ENCODE results near the gene ELAC1. TPM values are rescaled to one million over a fixed set of nuclear protein-coding genes. Genes with fewer than 3 reads are reported as not detected.

ELAC1 gene
- total RNA-seq, 1 experiment from 2014 or later = 4.0 TPM

DNA sequence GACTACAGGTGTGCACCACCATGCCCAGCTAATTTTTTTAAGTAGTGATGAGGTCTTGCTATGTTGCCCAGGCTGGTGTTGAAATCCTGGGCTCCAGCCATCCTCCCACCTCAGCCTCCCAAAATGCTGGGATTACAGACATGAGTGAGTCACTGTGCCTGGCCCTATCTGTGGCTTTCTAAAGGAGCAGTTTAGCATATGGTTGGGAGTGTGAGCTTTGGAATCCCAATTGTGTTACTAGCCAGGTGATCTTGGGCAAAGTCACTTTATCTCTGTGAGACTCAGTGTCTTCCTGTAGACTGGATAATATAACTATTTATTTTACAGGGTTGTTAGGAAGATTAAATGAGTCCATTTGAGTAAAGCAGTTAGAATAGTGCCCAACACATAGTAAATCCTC lies 42.4 kb downstream of the ELAC1 start:
- no peaks in the 10 kb centered on the region; the same call in 1 of the 2 replicates for H3K27me3 Mint-ChIP-seq (ENCODE audit: low read depth)
- DNase-seq (ENCODE audit: low spot score) (no peak), ATAC-seq (no peak)
- no peak overlapping the region for H3K27ac Mint-ChIP-seq
- ChIA-PET CTCF (no interaction called here), POLR2A (interaction anchor here (0.6 kb wide), 1 partner anchor 20 kb away, joined by 3 read pairs; the partner anchor contains the start of gene SMAD4)
- H3K4me1 Mint-ChIP-seq = peaks cover 11% of the 10 kb centered on the region; the same call in 1 of the 2 replicates
- no peak overlapping the region for H3K4me3 Mint-ChIP-seq
- TF ChIP-seq, protein P1, sequence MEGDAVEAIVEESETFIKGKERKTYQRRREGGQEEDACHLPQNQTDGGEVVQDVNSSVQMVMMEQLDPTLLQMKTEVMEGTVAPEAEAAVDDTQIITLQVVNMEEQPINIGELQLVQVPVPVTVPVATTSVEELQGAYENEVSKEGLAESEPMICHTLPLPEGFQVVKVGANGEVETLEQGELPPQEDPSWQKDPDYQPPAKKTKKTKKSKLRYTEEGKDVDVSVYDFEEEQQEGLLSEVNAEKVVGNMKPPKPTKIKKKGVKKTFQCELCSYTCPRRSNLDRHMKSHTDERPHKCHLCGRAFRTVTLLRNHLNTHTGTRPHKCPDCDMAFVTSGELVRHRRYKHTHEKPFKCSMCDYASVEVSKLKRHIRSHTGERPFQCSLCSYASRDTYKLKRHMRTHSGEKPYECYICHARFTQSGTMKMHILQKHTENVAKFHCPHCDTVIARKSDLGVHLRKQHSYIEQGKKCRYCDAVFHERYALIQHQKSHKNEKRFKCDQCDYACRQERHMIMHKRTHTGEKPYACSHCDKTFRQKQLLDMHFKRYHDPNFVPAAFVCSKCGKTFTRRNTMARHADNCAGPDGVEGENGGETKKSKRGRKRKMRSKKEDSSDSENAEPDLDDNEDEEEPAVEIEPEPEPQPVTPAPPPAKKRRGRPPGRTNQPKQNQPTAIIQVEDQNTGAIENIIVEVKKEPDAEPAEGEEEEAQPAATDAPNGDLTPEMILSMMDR (IDR thresholded peaks at IDR 0.05) = no peak
- TF ChIP-seq CREB1 (CRISPR knock-in tag; IDR thresholded peaks at IDR 0.05) (no peak), TEAD4 (CRISPR knock-in tag; IDR thresholded peaks at IDR 0.05) (no peak), NR1H2 (CRISPR knock-in tag; IDR thresholded peaks at IDR 0.05) (no peak)
- peaks cover 16% of the 10 kb centered on the region for H3K9me3 Mint-ChIP-seq
- H3K36me3 Mint-ChIP-seq = no peaks in the 10 kb centered on the region; the same call in 1 of the 2 replicates

DNA sequence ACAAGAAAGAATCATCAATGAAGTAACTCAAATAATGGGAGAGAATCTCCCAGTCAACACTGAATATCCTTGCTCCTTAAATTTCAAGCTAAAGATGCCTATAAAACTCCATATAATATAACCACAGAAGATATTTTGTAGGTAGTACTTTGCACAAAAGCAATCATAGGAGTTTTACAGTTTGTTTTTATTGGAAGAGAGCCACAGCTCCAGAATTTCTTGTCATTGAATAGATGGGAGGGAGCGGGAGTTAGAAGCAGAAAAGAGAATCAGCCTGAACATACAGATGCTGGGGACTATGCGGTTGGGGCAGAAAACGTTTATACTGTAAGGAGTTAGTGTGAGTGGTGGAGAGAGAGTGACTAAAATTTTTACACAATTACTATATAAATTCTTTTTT lies 43.9 kb downstream of the ELAC1 start:
- CTCF ChIA-PET = no interaction called here
- Mint-ChIP-seq H3K4me1 (peaks cover 9% of the 10 kb centered on the region), H3K36me3 (no peaks in the 10 kb centered on the region; the same call in 1 of the 2 replicates), H3K9me3 (peaks cover 19% of the 10 kb centered on the region), H3K4me3 (no peak overlapping the region), H3K27ac (no peak overlapping the region), H3K27me3 (ENCODE audit: low read depth) (no peaks in the 10 kb centered on the region; the same call in 1 of the 2 replicates)
- TF ChIP-seq TP53 (CRISPR knock-in tag; IDR thresholded peaks at IDR 0.05) = no peak
- no peak for ATAC-seq
- DNase-seq (ENCODE audit: low spot score) = no peak
- POLR2A ChIA-PET = no interaction called here

DNA sequence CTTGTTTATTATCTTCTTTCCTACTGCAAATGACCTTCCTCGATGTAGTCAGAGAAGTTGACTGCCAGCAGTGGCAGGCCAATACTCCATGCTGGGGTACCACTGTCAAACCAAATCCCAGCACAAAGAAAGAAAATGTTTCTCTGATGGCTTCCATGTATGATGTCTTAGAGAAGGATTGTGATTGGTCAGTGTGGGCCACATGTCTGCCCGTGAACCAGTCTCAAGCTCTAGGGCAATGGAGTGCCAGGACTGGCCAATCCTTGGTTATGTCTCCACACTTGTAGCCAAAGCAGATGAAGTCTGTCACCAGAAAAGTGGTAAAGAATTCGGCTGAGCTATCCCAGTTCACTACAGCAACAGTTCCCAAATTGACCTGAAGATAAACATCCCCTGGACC lies 44.6 kb downstream of the ELAC1 start:
- DNase-seq (ENCODE audit: low spot score) = no peak
- CTCF ChIA-PET = no interaction called here
- no peak for ATAC-seq
- Mint-ChIP-seq H3K4me1 (peaks cover 11% of the 10 kb centered on the region), H3K27ac (no peak overlapping the region), H3K9me3 (peaks cover 19% of the 10 kb centered on the region), H3K36me3 (no peaks in the 10 kb centered on the region; the same call in 1 of the 2 replicates), H3K27me3 (ENCODE audit: low read depth) (no peaks in the 10 kb centered on the region; the same call in 1 of the 2 replicates), H3K4me3 (no peak overlapping the region)
- POLR2A ChIA-PET = no interaction called here
- TF ChIP-seq, protein P2, sequence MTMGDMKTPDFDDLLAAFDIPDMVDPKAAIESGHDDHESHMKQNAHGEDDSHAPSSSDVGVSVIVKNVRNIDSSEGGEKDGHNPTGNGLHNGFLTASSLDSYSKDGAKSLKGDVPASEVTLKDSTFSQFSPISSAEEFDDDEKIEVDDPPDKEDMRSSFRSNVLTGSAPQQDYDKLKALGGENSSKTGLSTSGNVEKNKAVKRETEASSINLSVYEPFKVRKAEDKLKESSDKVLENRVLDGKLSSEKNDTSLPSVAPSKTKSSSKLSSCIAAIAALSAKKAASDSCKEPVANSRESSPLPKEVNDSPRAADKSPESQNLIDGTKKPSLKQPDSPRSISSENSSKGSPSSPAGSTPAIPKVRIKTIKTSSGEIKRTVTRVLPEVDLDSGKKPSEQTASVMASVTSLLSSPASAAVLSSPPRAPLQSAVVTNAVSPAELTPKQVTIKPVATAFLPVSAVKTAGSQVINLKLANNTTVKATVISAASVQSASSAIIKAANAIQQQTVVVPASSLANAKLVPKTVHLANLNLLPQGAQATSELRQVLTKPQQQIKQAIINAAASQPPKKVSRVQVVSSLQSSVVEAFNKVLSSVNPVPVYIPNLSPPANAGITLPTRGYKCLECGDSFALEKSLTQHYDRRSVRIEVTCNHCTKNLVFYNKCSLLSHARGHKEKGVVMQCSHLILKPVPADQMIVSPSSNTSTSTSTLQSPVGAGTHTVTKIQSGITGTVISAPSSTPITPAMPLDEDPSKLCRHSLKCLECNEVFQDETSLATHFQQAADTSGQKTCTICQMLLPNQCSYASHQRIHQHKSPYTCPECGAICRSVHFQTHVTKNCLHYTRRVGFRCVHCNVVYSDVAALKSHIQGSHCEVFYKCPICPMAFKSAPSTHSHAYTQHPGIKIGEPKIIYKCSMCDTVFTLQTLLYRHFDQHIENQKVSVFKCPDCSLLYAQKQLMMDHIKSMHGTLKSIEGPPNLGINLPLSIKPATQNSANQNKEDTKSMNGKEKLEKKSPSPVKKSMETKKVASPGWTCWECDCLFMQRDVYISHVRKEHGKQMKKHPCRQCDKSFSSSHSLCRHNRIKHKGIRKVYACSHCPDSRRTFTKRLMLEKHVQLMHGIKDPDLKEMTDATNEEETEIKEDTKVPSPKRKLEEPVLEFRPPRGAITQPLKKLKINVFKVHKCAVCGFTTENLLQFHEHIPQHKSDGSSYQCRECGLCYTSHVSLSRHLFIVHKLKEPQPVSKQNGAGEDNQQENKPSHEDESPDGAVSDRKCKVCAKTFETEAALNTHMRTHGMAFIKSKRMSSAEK (CRISPR knock-in tag; IDR thresholded peaks at IDR 0.05; ENCODE audit: borderline replicate concordance) = no peak
- TF ChIP-seq NR1H2 (CRISPR knock-in tag; IDR thresholded peaks at IDR 0.05) (no peak), ZNF219 (CRISPR knock-in tag; IDR thresholded peaks at IDR 0.05; ENCODE audit: borderline replicate concordance) (no peak), ZNF138 (CRISPR knock-in tag; conservative IDR thresholded peaks at IDR 0.05) (no peak)
- TF ChIP-seq, protein P3, sequence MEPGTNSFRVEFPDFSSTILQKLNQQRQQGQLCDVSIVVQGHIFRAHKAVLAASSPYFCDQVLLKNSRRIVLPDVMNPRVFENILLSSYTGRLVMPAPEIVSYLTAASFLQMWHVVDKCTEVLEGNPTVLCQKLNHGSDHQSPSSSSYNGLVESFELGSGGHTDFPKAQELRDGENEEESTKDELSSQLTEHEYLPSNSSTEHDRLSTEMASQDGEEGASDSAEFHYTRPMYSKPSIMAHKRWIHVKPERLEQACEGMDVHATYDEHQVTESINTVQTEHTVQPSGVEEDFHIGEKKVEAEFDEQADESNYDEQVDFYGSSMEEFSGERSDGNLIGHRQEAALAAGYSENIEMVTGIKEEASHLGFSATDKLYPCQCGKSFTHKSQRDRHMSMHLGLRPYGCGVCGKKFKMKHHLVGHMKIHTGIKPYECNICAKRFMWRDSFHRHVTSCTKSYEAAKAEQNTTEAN (CRISPR knock-in tag; IDR thresholded peaks at IDR 0.05) = no peak
- TF ChIP-seq, protein P4, sequence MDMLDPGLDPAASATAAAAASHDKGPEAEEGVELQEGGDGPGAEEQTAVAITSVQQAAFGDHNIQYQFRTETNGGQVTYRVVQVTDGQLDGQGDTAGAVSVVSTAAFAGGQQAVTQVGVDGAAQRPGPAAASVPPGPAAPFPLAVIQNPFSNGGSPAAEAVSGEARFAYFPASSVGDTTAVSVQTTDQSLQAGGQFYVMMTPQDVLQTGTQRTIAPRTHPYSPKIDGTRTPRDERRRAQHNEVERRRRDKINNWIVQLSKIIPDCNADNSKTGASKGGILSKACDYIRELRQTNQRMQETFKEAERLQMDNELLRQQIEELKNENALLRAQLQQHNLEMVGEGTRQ (CRISPR knock-in tag; IDR thresholded peaks at IDR 0.05) = peak; percentile 38

DNA sequence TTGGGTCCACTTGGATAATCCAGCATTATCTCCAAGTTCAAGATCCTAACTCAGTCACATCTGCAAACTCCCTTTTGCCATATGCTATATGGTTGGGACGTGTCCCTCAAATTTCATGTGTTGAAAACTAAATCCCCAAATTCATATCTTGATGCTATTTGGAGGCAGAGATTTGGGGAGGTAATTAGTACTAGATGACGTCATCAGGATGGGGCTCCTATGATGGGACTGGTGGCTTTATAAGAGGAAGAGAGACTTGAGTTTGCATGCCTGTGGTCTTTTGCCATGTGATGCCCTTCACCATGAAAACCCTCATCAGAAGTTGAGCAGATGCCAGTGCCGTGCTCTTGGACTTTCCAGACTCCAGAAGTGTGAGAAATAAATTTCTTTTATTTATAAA lies 45.4 kb downstream of the ELAC1 start:
- no peak for TF ChIP-seq PRRX2 (CRISPR knock-in tag; IDR thresholded peaks at IDR 0.05)
- TF ChIP-seq TEAD1 (CRISPR knock-in tag; IDR thresholded peaks at IDR 0.05) = no peak
- no peak for TF ChIP-seq SMAD4 (CRISPR knock-in tag; IDR thresholded peaks at IDR 0.05)
- no peak for TF ChIP-seq RELA (CRISPR knock-in tag; IDR thresholded peaks at IDR 0.05; ENCODE audit: borderline replicate concordance)
- no peak for TF ChIP-seq FOXJ3 (CRISPR knock-in tag; IDR thresholded peaks at IDR 0.05; ENCODE audit: borderline replicate concordance)
- TF ChIP-seq NR3C1 (CRISPR knock-in tag; conservative IDR thresholded peaks at IDR 0.05; ENCODE audit: low read depth) = no peak
- no peak for TF ChIP-seq TP53 (CRISPR knock-in tag; IDR thresholded peaks at IDR 0.05)
- TF ChIP-seq ZNF121 (CRISPR knock-in tag; IDR thresholded peaks at IDR 0.05) = no peak
- ATAC-seq (no peak), DNase-seq (ENCODE audit: low spot score) (no peak)
- peaks cover 13% of the 10 kb centered on the region for H3K4me1 Mint-ChIP-seq
- no peak overlapping the region for H3K27ac Mint-ChIP-seq
- no peaks in the 10 kb centered on the region; the same call in 1 of the 2 replicates for H3K36me3 Mint-ChIP-seq
- ChIA-PET POLR2A (no interaction called here), CTCF (no interaction called here)
- no peak overlapping the region for H3K4me3 Mint-ChIP-seq
- peaks cover 19% of the 10 kb centered on the region for H3K9me3 Mint-ChIP-seq
- H3K27me3 Mint-ChIP-seq (ENCODE audit: low read depth) = no peaks in the 10 kb centered on the region; the same call in 1 of the 2 replicates
